ENCODE measurements around the gene NACA.
"Not testable (repeated sequence)": the region's sequence is repeated elsewhere in the genome, so short reads cannot be mapped to it uniquely, and the experiment has no call there.

Gene NACA

GRCh38 chr12:56724972-56725722 lies at the start of gene NACA:
NACA (minus strand) TSS chr12:56725299; CDS start chr12:56724521, 778 bp downstream.
- peak; percentile 99 for DNase-seq (ENCODE audit: low spot score)

GRCh38 chr12:56773113-56773512 lies 48.0 kb upstream of the NACA start:
- DNase-seq (ENCODE audit: low spot score) = no peak

GRCh38 chr12:56772625-56773024 lies 47.5 kb upstream of the NACA start:
- DNase-seq (ENCODE audit: low spot score) = no peak

- DNase-seq (ENCODE audit: low spot score) = no peak
Measured at GRCh38 chr12:56769868-56770267, 44.8 kb upstream of the NACA start.

GRCh38 chr12:56768424-56768823 lies 43.3 kb upstream of the NACA start:
- no peak for DNase-seq (ENCODE audit: low spot score)

GRCh38 chr12:56766535-56766934 lies 41.4 kb upstream of the NACA start:
- peak; percentile 54 for DNase-seq (ENCODE audit: low spot score)

- DNase-seq (ENCODE audit: low spot score) = no peak
Measured at GRCh38 chr12:56763753-56764657, 38.9 kb upstream of the NACA start.

- no peak for DNase-seq (ENCODE audit: low spot score)
Measured at GRCh38 chr12:56761812-56762211, 36.7 kb upstream of the NACA start.

- no peak for DNase-seq (ENCODE audit: low spot score)
Measured at GRCh38 chr12:56760460-56760859, 35.4 kb upstream of the NACA start.

- no peak for DNase-seq (ENCODE audit: low spot score)
Measured at GRCh38 chr12:56759263-56759908, 34.3 kb upstream of the NACA start.

- no peak for DNase-seq (ENCODE audit: low spot score)
Measured at GRCh38 chr12:56758728-56759262, 33.7 kb upstream of the NACA start.

- DNase-seq (ENCODE audit: low spot score) = not testable (repeated sequence)
Measured at GRCh38 chr12:56757971-56758370, 32.9 kb upstream of the NACA start.

- DNase-seq (ENCODE audit: low spot score) = no peak
Measured at GRCh38 chr12:56753566-56753965, 28.5 kb upstream of the NACA start.

GRCh38 chr12:56751712-56752598 lies 26.9 kb upstream of the NACA start, which contains the start of gene PRIM1:
PRIM1 (minus strand) TSS chr12:56752323; CDS start chr12:56752298, 25 bp downstream.
- peak; percentile 77 for DNase-seq (ENCODE audit: low spot score)

- DNase-seq (ENCODE audit: low spot score) = not testable (repeated sequence)
Measured at GRCh38 chr12:56750596-56750995, 25.5 kb upstream of the NACA start.

GRCh38 chr12:56749853-56750252 lies 24.8 kb upstream of the NACA start:
- no peak for DNase-seq (ENCODE audit: low spot score)

- no peak for DNase-seq (ENCODE audit: low spot score)
Measured at GRCh38 chr12:56749359-56749758, 24.3 kb upstream of the NACA start.

- DNase-seq (ENCODE audit: low spot score) = no peak
Measured at GRCh38 chr12:56728139-56728861, 3.2 kb upstream of the NACA start.

- not testable (repeated sequence) for DNase-seq (ENCODE audit: low spot score)
Measured at GRCh38 chr12:56726196-56726675, 1.1 kb upstream of the NACA start.

- DNase-seq (ENCODE audit: low spot score) = no peak
Measured at GRCh38 chr12:56725723-56726102, 614 bp upstream of the NACA start.

GRCh38 chr12:56724701-56724971 lies 463 bp downstream of the NACA start:
- no peak for DNase-seq (ENCODE audit: low spot score)

Data from globus pallidus (tissue), 1 donor.